Stromal cell of bone marrow (primary cell): ENCODE data around the gene MVB12B.

Experiments used
- DNase-seq: peaks from one replicate; pipeline ENCODE4 v3.0.0-alpha.2; 2012; ENCODE audit warnings: low read depth

The MVB12B gene

GRCh38 chr9:126505697-126506346 lies 179.2 kb downstream of the MVB12B start:
- no peak for DNase-seq

GRCh38 chr9:126506361-126507317 lies 180.0 kb downstream of the MVB12B start:
- no peak for DNase-seq

- no peak for DNase-seq
Measured at GRCh38 chr9:126507318-126508109, 180.9 kb downstream of the MVB12B start.

DNA sequence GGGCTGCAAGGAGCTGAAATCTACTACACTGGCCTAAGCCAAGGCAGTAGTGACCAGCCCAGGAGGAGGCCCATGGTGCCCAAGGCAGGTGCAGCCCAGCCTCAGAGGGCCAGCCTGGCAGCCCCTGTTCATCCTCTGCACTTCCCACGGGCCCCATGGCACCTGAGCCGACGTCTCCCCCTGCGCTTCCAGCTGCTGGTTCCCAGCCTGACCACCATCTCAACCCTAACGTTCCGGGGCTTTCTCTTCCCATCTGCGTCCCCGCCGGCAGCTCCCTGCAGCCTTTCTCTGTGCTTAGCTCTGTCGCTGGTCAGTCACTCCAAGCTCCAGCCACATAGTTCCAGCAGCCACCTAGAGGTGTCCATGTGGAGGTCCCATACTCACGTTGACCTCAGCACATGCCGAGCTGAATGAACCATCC lies 181.6 kb downstream of the MVB12B start:
- no peak for DNase-seq

DNA sequence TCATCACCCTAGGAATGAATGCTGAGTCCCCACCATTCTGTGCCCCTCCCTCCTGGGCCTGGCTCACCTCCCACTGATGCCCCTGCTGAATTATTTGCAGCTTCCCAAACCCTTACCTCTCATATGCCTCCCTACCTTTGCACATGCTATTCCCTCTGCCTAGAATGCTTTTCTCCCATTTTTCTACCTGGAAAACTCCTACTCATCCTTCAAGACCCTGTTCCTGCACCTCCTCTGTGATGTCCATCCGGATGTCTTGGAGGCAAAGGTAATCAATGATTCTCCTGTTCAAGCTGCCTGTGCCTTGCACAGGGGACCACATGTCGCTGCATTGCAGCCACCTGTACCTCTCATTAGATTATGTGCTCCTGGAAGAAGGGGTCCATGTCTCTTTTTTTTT lies 182.3 kb downstream of the MVB12B start:
- DNase-seq = no peak

DNA sequence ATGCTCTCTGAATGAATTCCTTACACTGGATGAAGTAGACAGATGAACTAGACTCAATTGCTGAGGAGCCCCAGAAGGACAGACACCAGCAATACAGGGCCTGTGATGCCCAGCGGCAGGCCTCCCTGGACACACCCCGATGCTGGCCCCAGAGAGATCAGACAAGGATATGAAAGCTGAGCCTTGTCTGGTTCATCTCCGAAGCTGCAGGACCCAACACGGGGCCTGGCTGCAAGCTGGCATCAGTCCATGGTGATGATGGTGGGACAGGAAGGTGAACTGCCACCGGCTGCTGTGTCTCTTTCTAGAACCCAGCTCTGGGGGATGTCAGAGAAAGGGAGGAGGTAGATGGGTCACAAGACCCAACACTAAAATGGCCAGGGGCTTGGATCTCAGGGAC lies 183.1 kb downstream of the MVB12B start:
- DNase-seq = no peak

DNA sequence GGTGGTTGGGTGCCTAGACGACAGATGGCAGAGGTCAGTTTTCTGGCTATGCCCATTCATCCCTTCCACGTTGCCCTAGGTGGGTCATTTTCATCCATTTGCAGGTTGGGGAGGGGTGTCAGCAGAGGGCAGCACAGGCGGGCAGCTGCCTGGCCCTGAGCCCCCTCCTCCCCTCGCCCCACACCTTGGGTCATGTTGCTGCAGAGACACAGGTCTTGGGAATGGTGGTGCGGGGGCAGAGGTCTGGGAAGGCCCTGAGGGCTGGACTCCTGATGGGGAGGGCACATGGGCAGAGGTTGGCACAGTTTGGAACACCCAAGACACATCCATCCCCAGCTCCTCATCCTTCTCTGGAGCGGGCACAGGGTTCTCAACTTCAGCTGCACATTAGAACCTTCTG lies 183.9 kb downstream of the MVB12B start:
- DNase-seq = no peak

DNA sequence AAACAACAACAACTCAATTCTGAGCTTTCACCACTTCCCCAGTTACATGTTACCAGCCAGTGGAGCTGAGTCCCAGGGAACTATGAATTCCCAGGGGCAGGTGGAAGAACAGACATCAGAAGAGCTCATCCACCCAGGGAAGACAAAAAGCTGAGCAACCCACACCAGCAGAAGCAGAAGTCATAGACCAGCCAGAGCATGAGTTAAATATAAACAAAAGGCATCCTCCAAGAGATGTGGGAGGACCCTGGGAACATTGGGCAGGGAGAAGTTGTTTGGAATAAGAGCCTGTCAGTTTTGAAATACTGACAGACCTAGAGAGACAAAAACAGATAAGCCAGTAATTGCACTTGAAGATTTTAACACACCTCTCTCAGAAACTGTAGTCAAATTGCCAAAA lies 184.8 kb downstream of the MVB12B start:
- no peak for DNase-seq

GRCh38 chr9:126513159-126514036 lies 186.8 kb downstream of the MVB12B start:
- DNase-seq = no peak

- DNase-seq = no peak
Measured at GRCh38 chr9:126514037-126514821, 187.6 kb downstream of the MVB12B start.

DNA sequence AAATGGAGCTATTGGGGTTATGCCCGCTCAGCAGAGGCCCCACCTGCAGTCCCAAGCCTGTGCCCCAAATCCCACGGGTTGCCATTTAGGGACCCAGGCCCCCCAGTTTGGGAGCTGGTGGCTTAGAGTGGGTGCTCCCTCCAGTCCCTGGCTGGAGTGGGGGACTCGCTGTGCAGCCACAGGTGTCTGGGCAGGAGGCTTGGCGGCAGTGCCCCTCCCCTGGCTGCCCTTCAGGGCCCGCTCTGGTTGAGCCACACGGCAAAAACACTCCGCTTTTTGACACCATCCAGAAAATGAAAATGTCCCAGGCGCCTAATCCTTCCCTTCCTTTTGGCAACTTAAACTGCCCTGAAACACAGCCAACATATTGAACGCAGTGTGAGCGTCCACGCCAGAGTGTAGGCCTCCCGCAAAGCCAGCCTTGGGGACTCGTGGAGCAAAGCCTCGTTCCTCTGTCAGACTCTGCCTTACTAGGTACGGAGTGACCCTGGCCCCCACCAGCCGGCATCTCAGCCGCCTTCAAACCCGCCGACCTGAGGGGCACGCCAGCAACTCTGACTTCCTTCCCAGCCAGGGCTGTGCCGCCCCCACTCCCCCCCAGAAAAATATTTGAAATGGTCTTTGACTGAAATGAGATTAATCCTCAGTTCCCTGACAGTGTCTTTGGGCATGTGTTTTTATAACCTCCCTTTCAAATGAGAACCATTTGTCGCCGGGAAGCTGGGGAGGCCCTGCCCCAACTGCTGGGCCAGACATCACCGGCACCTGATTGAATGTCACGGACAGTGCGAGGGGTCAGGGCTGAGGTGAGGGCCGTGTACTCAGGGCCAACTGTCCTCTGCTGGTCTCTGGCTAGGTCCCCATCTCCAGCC lies 188.6 kb downstream of the MVB12B start:
- no peak for DNase-seq

DNA sequence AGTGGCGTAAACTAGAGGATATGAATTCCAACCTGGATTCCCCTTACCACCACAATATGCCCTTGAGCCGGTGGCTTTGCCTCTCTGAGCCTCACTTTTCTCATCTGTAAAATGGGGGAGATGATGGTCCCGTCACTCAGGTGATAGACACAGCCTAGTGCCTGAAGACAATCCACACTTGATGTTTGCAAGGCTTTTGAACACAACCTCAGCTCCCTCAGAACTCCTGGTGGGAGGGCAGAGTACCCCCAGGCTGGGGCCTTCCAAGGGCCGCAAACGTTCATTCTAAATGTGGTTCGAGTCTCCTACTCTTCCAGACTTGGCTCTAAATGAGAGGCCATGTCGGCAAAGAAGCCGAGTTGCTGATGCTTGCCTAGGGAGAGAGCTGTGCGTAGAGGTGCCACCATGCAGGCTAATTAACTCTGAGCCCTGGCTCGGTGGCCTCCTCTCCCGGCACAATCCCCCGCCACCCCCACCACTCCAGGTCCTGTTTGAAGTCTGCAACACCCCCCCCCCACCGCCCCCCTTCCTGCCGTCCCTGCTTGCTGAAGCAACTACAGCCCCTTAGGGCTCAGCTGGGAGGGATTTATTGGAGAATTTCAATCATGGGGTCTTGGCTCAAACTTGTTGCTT lies 189.4 kb downstream of the MVB12B start:
- DNase-seq = no peak

DNA sequence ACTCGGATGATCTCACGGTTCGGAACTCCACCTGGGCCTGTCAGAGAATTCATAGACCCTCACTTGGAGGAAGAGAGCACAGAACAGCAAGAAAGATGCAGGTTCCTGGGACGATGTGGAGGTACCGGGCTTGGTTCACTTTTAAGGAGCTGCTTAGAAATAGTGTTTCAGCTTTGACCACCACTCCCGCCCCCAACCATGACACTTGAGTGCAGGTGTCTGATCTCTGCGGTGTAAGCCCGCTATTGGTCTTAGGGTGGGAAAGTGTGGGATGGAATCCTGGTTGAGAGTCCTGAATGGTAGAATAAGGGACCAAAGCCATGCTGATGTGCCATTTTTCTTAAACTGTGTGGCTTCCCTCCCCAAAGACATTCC lies 189.9 kb downstream of the MVB12B start:
- DNase-seq = no peak

DNA sequence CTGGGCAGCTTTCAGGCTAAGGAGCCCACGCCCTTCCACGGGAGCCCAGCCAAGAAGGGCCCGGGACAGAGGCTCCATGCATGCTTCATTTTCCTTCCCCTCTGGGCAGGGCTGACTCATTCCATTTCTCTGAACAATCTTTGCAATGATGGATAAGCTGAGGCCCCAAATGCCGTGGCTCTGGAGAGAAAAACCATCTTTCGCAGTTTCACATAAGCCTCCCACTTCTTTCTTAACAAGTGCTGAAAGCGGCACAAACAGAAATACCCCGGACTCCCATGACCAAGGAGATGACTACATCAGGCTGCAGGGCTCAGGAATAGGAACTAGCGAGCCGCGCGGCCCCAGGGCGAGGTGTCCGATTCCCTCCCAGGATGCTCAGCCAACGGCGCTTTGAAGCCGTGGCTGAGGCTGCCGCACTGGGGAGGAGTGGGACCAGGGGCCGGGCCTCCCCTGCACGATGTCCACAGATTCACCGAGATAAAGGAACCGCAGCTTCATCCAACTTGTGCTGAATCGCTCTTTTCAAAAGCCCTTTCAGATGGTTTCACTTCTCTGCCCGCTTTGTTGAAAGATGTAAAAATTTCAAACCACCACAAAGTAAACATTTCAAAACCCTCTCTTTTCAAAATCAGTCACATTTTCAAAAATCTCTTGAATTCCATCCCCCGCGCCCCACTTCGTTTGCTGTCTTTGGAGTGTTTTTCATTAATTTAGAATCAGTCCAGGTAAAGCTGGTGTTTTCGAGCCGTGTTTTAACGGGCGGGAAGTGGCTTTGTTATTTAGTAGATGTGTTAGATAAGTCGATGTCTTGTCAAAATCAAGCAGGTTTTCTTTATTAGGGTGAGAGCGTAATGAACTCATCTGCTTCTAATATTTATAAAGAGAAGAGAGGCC lies 190.6 kb downstream of the MVB12B start:
- DNase-seq = peak; percentile 83

GRCh38 chr9:126517833-126518356 lies 191.3 kb downstream of the MVB12B start:
- DNase-seq = no peak

DNA sequence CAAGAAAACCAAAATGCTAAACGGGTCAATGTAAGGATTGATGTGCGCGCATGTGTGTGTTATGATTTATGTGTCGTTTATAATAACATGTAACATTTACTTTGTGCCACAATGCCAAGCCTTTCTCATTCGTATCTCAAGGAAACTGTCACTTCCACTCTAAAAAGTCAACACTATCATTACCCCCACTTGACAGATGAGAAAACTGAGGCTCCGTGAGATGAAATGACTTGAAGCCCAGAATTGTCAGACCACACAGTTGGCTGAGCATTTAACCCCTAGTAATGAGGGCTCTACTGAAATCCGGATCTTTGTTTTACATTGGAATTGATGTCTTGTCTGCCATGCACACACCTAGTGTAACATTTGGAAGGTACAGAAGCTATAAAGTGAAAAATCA lies 192.1 kb downstream of the MVB12B start:
- DNase-seq = no peak

DNA sequence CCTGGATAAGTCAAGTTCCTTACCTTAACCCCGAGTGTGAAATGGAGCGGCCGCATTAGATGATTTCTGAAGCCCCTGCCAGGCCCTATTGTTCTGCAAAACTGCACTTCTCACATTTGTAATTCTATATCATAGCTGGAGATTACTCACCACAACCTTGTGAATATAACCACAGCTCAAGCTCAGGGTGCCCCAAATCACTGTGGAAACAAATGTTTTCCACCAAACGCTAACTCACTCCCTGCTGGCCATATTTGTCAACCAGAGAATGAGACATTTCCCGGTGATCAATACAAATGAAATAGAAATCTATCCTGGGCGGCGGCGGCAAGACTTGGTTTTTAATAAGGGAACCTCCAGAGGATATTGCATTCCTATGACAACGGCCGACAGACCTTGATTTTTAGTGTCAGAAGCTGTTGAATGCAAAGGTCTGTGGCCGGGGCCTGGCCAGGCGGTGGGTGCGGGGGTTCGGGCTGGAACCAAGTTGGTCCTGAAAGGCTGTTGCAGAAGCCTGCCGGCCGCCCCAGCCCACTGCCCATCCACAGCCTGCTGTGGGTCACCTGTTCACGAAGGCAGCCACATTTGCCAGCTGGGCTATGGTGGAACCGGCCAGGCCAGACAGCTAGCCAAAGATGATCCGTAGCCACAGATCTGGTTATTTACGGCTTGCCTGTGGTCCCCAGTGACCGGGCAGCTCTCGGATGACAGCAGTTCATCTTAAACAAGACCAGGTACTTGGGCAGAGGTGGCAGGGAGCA lies 193.2 kb downstream of the MVB12B start:
- DNase-seq = no peak
